ENCODE data around the gene MCM3AP. TPM values are rescaled to one million over a fixed set of nuclear protein-coding genes. Genes with fewer than 3 reads are reported as not detected.
A peak's percentile ranks its signal among the peaks of the same experiment; 100 is the strongest.

MCM3AP gene
- total and polyA plus RNA-seq, 9 of the 15 experiments (the other 6 are each of a cell fraction or from before 2014, with no cell fraction given): 6.5 to 179 (median 69.6) TPM

DNA sequence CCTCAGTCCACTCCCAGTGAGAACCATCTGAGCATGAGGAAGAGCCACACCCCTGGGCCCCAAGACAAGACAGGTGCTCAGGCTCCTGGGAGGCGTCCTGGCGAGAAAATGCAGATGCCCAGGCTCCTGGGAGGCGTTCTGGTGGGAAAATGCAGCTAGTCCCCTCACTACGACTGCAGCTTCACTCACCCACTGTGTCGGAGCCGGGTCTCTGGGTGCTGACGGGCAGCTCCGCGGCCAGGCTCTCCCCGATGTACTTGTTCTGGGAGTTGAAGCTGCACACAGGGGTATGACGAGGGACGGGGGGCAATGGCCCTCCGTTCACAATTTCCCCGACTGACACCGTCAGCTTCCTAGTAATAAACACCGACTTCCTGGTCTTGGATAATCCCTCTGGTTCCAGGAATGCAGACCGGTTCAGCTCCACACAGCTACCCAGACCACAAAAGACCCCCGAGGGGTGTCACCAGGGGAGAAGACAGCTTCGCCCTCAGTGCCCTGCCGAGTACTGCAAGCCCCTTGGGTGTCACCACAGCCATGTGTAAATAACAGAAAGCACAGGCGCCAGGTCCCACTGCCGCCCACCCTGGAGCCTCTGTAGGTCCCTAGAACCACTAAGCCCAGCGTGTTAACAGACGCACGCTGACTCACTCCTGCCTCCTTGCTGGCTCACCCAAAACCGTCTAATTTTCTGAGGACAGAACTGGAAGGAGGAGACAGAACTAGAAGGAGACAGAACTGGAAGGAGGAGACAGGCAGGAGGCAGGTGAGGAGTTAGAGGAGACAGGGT, 19.5 kb downstream of the MCM3AP start (continued):
- TF ChIP-seq, protein P1, sequence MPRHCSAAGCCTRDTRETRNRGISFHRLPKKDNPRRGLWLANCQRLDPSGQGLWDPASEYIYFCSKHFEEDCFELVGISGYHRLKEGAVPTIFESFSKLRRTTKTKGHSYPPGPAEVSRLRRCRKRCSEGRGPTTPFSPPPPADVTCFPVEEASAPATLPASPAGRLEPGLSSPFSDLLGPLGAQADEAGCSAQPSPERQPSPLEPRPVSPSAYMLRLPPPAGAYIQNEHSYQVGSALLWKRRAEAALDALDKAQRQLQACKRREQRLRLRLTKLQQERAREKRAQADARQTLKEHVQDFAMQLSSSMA (CRISPR knock-in tag; IDR thresholded peaks at IDR 0.05): no peak
- 0 out of 2 replicates have a peak, but pooled peaks have one; percentile 8 for TF ChIP-seq EGR1 (conservative IDR thresholded peaks at IDR 0.05)
- no peak for TF ChIP-seq FOXK1 (CRISPR knock-in tag; IDR thresholded peaks at IDR 0.05; ENCODE audit: borderline replicate concordance)
- no peak for TF ChIP-seq XRCC4 (IDR thresholded peaks at IDR 0.05; ENCODE audit: extremely low read depth, insufficient read depth, insufficient read length)
- no peak for TF ChIP-seq SMAD2 (IDR thresholded peaks at IDR 0.05; ENCODE audit: low read depth, low read length)
- no peak for TF ChIP-seq CAMTA2 (CRISPR knock-in tag; conservative IDR thresholded peaks at IDR 0.05)
- TF ChIP-seq, protein P2, sequence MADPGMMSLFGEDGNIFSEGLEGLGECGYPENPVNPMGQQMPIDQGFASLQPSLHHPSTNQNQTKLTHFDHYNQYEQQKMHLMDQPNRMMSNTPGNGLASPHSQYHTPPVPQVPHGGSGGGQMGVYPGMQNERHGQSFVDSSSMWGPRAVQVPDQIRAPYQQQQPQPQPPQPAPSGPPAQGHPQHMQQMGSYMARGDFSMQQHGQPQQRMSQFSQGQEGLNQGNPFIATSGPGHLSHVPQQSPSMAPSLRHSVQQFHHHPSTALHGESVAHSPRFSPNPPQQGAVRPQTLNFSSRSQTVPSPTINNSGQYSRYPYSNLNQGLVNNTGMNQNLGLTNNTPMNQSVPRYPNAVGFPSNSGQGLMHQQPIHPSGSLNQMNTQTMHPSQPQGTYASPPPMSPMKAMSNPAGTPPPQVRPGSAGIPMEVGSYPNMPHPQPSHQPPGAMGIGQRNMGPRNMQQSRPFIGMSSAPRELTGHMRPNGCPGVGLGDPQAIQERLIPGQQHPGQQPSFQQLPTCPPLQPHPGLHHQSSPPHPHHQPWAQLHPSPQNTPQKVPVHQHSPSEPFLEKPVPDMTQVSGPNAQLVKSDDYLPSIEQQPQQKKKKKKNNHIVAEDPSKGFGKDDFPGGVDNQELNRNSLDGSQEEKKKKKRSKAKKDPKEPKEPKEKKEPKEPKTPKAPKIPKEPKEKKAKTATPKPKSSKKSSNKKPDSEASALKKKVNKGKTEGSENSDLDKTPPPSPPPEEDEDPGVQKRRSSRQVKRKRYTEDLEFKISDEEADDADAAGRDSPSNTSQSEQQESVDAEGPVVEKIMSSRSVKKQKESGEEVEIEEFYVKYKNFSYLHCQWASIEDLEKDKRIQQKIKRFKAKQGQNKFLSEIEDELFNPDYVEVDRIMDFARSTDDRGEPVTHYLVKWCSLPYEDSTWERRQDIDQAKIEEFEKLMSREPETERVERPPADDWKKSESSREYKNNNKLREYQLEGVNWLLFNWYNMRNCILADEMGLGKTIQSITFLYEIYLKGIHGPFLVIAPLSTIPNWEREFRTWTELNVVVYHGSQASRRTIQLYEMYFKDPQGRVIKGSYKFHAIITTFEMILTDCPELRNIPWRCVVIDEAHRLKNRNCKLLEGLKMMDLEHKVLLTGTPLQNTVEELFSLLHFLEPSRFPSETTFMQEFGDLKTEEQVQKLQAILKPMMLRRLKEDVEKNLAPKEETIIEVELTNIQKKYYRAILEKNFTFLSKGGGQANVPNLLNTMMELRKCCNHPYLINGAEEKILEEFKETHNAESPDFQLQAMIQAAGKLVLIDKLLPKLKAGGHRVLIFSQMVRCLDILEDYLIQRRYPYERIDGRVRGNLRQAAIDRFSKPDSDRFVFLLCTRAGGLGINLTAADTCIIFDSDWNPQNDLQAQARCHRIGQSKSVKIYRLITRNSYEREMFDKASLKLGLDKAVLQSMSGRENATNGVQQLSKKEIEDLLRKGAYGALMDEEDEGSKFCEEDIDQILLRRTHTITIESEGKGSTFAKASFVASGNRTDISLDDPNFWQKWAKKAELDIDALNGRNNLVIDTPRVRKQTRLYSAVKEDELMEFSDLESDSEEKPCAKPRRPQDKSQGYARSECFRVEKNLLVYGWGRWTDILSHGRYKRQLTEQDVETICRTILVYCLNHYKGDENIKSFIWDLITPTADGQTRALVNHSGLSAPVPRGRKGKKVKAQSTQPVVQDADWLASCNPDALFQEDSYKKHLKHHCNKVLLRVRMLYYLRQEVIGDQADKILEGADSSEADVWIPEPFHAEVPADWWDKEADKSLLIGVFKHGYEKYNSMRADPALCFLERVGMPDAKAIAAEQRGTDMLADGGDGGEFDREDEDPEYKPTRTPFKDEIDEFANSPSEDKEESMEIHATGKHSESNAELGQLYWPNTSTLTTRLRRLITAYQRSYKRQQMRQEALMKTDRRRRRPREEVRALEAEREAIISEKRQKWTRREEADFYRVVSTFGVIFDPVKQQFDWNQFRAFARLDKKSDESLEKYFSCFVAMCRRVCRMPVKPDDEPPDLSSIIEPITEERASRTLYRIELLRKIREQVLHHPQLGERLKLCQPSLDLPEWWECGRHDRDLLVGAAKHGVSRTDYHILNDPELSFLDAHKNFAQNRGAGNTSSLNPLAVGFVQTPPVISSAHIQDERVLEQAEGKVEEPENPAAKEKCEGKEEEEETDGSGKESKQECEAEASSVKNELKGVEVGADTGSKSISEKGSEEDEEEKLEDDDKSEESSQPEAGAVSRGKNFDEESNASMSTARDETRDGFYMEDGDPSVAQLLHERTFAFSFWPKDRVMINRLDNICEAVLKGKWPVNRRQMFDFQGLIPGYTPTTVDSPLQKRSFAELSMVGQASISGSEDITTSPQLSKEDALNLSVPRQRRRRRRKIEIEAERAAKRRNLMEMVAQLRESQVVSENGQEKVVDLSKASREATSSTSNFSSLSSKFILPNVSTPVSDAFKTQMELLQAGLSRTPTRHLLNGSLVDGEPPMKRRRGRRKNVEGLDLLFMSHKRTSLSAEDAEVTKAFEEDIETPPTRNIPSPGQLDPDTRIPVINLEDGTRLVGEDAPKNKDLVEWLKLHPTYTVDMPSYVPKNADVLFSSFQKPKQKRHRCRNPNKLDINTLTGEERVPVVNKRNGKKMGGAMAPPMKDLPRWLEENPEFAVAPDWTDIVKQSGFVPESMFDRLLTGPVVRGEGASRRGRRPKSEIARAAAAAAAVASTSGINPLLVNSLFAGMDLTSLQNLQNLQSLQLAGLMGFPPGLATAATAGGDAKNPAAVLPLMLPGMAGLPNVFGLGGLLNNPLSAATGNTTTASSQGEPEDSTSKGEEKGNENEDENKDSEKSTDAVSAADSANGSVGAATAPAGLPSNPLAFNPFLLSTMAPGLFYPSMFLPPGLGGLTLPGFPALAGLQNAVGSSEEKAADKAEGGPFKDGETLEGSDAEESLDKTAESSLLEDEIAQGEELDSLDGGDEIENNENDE (IDR thresholded peaks at IDR 0.05; ENCODE audit: low read depth, low read length): no peak
- TF ChIP-seq, protein P3, sequence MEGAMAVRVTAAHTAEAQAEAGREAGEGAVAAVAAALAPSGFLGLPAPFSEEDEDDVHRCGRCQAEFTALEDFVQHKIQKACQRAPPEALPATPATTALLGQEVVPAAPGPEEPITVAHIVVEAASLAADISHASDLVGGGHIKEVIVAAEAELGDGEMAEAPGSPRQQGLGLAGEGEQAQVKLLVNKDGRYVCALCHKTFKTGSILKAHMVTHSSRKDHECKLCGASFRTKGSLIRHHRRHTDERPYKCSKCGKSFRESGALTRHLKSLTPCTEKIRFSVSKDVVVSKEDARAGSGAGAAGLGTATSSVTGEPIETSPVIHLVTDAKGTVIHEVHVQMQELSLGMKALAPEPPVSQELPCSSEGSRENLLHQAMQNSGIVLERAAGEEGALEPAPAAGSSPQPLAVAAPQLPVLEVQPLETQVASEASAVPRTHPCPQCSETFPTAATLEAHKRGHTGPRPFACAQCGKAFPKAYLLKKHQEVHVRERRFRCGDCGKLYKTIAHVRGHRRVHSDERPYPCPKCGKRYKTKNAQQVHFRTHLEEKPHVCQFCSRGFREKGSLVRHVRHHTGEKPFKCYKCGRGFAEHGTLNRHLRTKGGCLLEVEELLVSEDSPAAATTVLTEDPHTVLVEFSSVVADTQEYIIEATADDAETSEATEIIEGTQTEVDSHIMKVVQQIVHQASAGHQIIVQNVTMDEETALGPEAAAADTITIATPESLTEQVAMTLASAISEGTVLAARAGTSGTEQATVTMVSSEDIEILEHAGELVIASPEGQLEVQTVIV (CRISPR knock-in tag; IDR thresholded peaks at IDR 0.05; ENCODE audit: borderline replicate concordance): no peak

Data from K562 (cell line).